Stomach (tissue), 4 donors: Measurements from ENCODE around the gene LITAF.

Experiments used
- POLR2AphosphoS5 ChIP-seq, 3 donors: sonication (generic); formaldehyde crosslinking; IDR thresholded peaks; one replicate each; pipeline ENCODE4 v1.6.1; 2016; ENCODE audit warnings: antibody characterized with exemption in 3 of 3
- TF ChIP-seq, protein P1 (sequence below), 7 experiments: fragments of 450-650 bp in 4 of 7; fragments of 200-600 bp in 3 of 7; sonication (generic) in 3 of 7; IDR thresholded peaks; one replicate each; pipeline ENCODE4 v1.5.1; 2016 to 2019; ENCODE audit warnings: antibody characterized with exemption in 7 of 7, control low read depth in 2 of 7, mild to moderate bottlenecking in 1 of 7

DNA sequence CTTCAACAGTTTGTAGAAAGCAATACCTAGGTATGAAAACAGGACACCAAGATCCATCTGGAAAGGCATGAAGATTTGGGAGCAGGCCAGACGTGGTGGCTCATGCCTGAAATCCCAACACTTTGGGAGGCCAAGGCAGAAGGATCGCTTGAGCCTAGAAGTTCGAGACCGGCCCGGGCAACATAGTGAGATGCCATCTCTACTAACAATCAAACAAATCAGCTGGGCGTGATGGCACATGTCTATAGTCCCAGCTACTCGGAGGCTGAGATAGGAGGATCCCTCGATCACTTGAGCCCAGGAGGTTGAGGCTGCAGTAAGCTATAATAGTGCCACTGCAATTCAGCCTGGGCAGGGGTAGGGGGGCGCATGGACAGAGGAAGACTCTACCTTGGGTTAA is 20.3 kb downstream of the LITAF start:
- TF ChIP-seq, protein P1, sequence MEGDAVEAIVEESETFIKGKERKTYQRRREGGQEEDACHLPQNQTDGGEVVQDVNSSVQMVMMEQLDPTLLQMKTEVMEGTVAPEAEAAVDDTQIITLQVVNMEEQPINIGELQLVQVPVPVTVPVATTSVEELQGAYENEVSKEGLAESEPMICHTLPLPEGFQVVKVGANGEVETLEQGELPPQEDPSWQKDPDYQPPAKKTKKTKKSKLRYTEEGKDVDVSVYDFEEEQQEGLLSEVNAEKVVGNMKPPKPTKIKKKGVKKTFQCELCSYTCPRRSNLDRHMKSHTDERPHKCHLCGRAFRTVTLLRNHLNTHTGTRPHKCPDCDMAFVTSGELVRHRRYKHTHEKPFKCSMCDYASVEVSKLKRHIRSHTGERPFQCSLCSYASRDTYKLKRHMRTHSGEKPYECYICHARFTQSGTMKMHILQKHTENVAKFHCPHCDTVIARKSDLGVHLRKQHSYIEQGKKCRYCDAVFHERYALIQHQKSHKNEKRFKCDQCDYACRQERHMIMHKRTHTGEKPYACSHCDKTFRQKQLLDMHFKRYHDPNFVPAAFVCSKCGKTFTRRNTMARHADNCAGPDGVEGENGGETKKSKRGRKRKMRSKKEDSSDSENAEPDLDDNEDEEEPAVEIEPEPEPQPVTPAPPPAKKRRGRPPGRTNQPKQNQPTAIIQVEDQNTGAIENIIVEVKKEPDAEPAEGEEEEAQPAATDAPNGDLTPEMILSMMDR (IDR thresholded peaks at IDR 0.05) = no peak
- TF ChIP-seq POLR2AphosphoS5 (IDR thresholded peaks at IDR 0.05) = no peak
